Astrocyte (in vitro differentiated cells and primary cell): ENCODE results near the gene WDR33.

Experiments
- CTCF ChIP-seq: IDR thresholded peaks from 2 replicates; pipeline ENCODE4 v1.5.1; 2011; ENCODE audit warnings: low read depth, mild to moderate bottlenecking, inconsistent platforms, low read length, moderate library complexity; ENCODE audit not compliant: insufficient read depth
- EZH2 ChIP-seq: IDR thresholded peaks from 2 replicates; pipeline ENCODE4 v1.6.1; 2012; ENCODE audit warnings: mild to moderate bottlenecking, low read length, inconsistent platforms; ENCODE audit not compliant: insufficient read depth

GRCh38 chr2:127700527-127701192 is 110.3 kb downstream of the WDR33 start:
- TF ChIP-seq CTCF (no peak), EZH2 (no peak)
